Caco-2 (cell line): ENCODE results near the gene DVL1. TPM values are rescaled to one million over a fixed set of nuclear protein-coding genes. Genes with fewer than 3 reads are reported as not detected.

Source experiments
- BruUV-seq: library from RNA; stranded (reverse); fragments of 400-500 nt; replicated peaks from 2 replicates; lab custom pipeline; 2021; lab: Mats Ljungman, UMichigan
- CTCF ChIA-PET: fragments of 300-600 bp; sonication (Branson Sonifier 250); formaldehyde crosslinking; loops from one replicate; lab custom pipeline; 2022; ENCODE audit warnings: antibody characterized with exemption; lab: Charles Lee
- POLR2A ChIA-PET: fragments of 300-600 bp; sonication (Branson Sonifier 250); formaldehyde crosslinking; loops from one replicate; lab custom pipeline; 2022; ENCODE audit warnings: antibody characterized with exemption; lab: Charles Lee
- DNase-seq, 2 experiments: peaks; one replicate each; pipeline versions ENCODE4 v3.0.0 to v3.0.0-alpha.2; 2020 to 2022
- H3K27me3 ChIP-seq: replicated peaks from 2 replicates; pipeline ENCODE4 v1.6.0; 2011; ENCODE audit warnings: low read length; ENCODE audit not compliant: control insufficient read depth, insufficient read depth
- H3K36me3 ChIP-seq: 2 replicates; pipeline ENCODE4 v1.5.1; 2011; ENCODE audit warnings: low read length; ENCODE audit not compliant: control insufficient read depth, insufficient read depth
- H3K4me1 ChIP-seq: fragments of 250-450 bp; sonication (Bioruptor Pico); 2 replicates; pipeline ENCODE4 v1.5.1; 2020; ENCODE audit warnings: mild to moderate bottlenecking
- H3K4me3 ChIP-seq: 2 replicates; pipeline ENCODE4 v1.5.1; 2011; ENCODE audit warnings: low read depth, mild to moderate bottlenecking, control low read depth, low read length
- H3K9me3 ChIP-seq: fragments of 250-450 bp; sonication (Bioruptor Pico); 2 replicates; pipeline ENCODE4 v1.5.1; 2020; ENCODE audit warnings: mild to moderate bottlenecking, moderate library complexity
- H3K27ac Mint-ChIP-seq: one replicate; pipeline ENCODE4 v1.8.0; 2022; ENCODE audit warnings: mixed read lengths; ENCODE audit not compliant: unreplicated experiment
- H3K27me3 Mint-ChIP-seq: one replicate; pipeline ENCODE4 v1.8.0; 2022; ENCODE audit warnings: mixed read lengths; ENCODE audit not compliant: insufficient read depth, unreplicated experiment
- H3K36me3 Mint-ChIP-seq: one replicate; pipeline ENCODE4 v1.8.0; 2022; ENCODE audit warnings: mild to moderate bottlenecking, mixed read lengths; ENCODE audit not compliant: insufficient read depth, unreplicated experiment
- H3K4me1 Mint-ChIP-seq: one replicate; pipeline ENCODE4 v1.8.0; 2022; ENCODE audit warnings: low read depth, mixed read lengths; ENCODE audit not compliant: unreplicated experiment
- H3K4me3 Mint-ChIP-seq: one replicate; pipeline ENCODE4 v1.8.0; 2022; ENCODE audit warnings: mild to moderate bottlenecking, moderate library complexity, mixed read lengths; ENCODE audit not compliant: unreplicated experiment
- H3K9me3 Mint-ChIP-seq: one replicate; pipeline ENCODE4 v1.8.0; 2022; ENCODE audit warnings: mixed read lengths; ENCODE audit not compliant: unreplicated experiment
- intact Hi-C: fragments of 100-400 bp; cut with micrococcal nuclease; formaldehyde crosslinking; loops from one replicate; pipeline ENCODE4 v1.10.0; 2022; ENCODE audit not compliant: unreplicated experiment
- total RNA-seq: library from RNA; stranded (reverse); gene quantifications from 2 replicates; pipeline ENCODE4 v1.2.3, GENCODE V29; 2022
- TF ChIP-seq, protein P1 (sequence below), 2 experiments: fragments of 200-600 bp in 1 of 2; IDR thresholded peaks; 1 replicate in 1 of 2; 2 replicates in 1 of 2; pipeline versions ENCODE4 v1.5.1 to v1.8.0; 2011 to 2022; ENCODE audit warnings: antibody characterized with exemption in 1 of 2, control low read depth in 1 of 2, inconsistent platforms in 1 of 2, low read depth in 1 of 2, low read length in 1 of 2, mild to moderate bottlenecking in 1 of 2, moderate library complexity in 1 of 2; ENCODE audit not compliant: insufficient read depth in 1 of 2, severe bottlenecking in 1 of 2, unreplicated experiment in 1 of 2

The DVL1 gene
- total RNA-seq, 1 experiment from 2014 or later = 40.6 TPM

DNA sequence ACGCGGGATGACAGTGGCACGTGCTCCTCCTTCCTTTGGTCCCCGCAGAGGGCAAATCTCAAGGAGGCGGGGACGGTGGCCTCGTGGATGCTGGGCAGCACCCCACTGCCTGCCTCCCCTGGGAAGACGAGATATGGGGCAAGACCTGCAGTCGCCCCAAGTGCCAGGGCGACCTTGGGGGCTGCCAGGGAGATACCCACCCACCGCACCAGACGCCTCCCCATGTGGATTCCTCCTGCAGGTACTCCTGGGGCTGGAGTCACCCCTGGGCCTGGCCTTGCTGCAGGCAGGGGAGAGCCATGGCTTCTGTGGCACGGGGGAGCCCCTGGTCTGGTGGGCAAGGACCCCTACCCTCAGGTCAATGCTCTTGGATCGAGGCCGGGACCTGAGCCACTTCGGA, 31.6 kb upstream of the DVL1 start:
- H3K27me3 ChIP-seq = no peaks in the 10 kb centered on the region
- DNase-seq = no peak
- Mint-ChIP-seq H3K4me3 (no peak overlapping the region), H3K36me3 (peaks cover 15% of the 10 kb centered on the region), H3K27ac (no peak overlapping the region), H3K27me3 (no peaks in the 10 kb centered on the region), H3K9me3 (peaks cover 8% of the 10 kb centered on the region), H3K4me1 (no peaks in the 10 kb centered on the region)
- H3K36me3 ChIP-seq = peaks cover 2% of the 10 kb centered on the region; the same call in 1 of the 2 replicates
- no TSS peak for BruUV-seq
- ChIA-PET CTCF (no interaction called here), POLR2A (no interaction called here)
- TF ChIP-seq, protein P1, sequence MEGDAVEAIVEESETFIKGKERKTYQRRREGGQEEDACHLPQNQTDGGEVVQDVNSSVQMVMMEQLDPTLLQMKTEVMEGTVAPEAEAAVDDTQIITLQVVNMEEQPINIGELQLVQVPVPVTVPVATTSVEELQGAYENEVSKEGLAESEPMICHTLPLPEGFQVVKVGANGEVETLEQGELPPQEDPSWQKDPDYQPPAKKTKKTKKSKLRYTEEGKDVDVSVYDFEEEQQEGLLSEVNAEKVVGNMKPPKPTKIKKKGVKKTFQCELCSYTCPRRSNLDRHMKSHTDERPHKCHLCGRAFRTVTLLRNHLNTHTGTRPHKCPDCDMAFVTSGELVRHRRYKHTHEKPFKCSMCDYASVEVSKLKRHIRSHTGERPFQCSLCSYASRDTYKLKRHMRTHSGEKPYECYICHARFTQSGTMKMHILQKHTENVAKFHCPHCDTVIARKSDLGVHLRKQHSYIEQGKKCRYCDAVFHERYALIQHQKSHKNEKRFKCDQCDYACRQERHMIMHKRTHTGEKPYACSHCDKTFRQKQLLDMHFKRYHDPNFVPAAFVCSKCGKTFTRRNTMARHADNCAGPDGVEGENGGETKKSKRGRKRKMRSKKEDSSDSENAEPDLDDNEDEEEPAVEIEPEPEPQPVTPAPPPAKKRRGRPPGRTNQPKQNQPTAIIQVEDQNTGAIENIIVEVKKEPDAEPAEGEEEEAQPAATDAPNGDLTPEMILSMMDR (IDR thresholded peaks at IDR 0.05; ENCODE audit: insufficient read depth in 1 of 2, low read depth in 1 of 2, low read length in 1 of 2, severe bottlenecking in 1 of 2, unreplicated experiment in 1 of 2) = no peak
- H3K4me3 ChIP-seq = no peak overlapping the region
- intact Hi-C loops = no loop called here
- no peaks in the 10 kb centered on the region for H3K9me3 ChIP-seq
- no peaks in the 10 kb centered on the region for H3K4me1 ChIP-seq

DNA sequence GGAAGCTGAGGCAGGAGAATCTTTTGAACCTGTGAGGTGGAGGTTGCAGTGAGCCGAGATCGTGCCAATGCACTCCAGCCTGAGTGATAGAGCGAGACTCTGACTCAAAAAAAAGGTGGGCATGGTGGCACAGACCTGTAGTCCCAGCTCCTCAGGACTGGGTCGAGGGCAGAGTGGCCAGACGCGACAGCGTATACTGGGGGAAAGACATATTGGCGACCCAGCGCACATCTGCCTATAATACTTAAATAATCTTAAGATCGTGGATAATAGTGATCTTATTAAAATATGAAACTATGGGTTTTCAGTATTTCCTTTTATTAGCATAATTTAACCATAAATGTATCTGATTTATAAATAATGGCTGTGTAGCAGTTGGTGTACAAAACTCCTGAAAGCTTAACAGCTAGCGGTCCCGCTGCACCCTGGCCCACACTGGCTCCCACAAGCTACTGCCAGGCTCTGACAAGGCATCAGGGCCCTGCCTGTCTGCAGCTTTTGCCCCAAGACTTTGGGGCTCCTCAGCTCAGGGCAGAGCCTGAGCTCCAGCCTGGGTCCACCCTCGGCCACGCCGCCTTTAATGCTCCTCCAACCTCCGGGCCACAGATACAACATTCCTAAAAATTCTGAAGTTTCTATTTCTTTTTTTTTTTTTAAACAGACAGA, 28.5 kb upstream of the DVL1 start:
- intact Hi-C loops = no loop called here
- no peaks in the 10 kb centered on the region for H3K27me3 Mint-ChIP-seq
- Histone ChIP-seq H3K9me3 (no peaks in the 10 kb centered on the region), H3K36me3 (no peaks in the 10 kb centered on the region), H3K4me1 (peaks cover 6% of the 10 kb centered on the region), H3K4me3 (no peak overlapping the region), H3K27me3 (no peaks in the 10 kb centered on the region)
- no peak for DNase-seq
- peaks cover 10% of the 10 kb centered on the region for H3K36me3 Mint-ChIP-seq
- BruUV-seq = no TSS peak
- TF ChIP-seq, protein P1 (IDR thresholded peaks at IDR 0.05; ENCODE audit: insufficient read depth in 1 of 2, low read depth in 1 of 2, low read length in 1 of 2, severe bottlenecking in 1 of 2, unreplicated experiment in 1 of 2) = no peak
- no peak overlapping the region for H3K27ac Mint-ChIP-seq
- peaks cover 5% of the 10 kb centered on the region for H3K9me3 Mint-ChIP-seq
- POLR2A ChIA-PET = no interaction called here
- CTCF ChIA-PET = no interaction called here
- no peaks in the 10 kb centered on the region for H3K4me1 Mint-ChIP-seq
- no peak overlapping the region for H3K4me3 Mint-ChIP-seq

DNA sequence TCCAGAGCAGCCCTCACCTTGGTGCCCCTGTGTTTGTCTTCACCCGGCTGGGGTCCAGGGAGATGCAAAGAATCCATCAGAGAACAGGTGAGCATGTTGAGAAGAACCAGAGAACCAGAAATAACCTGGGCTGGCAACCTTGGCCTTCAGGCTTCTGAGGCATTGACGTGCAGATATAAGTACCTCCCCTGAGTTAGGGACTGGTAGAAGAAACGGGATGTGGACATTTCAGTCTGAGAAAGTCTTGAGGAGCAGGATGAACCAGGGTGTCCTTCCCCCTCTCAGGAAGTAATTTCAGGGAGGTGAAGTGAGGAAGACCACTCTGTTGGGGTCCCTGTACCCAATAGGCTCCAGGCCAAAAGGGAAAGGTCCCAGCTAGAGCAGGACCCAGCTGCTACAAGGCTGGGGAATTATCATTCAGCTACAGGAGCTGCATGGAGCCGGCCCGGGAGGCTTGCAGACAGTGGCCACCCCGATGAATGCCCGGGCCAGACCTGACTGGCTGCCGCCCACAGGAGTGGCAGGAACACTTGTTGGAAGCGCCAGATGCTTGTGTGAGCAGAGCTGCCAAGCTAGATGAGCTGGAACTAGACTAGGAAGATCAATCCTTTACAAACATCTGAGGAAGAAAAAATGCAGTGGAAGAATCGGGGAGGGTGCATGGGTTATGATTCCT, 27.5 kb upstream of the DVL1 start:
- no peaks in the 10 kb centered on the region for H3K27me3 Mint-ChIP-seq
- POLR2A ChIA-PET = no interaction called here
- H3K4me1 Mint-ChIP-seq = no peaks in the 10 kb centered on the region
- intact Hi-C loops = no loop called here
- H3K36me3 Mint-ChIP-seq = peaks cover 10% of the 10 kb centered on the region
- DNase-seq = no peak
- no peaks in the 10 kb centered on the region for H3K9me3 Mint-ChIP-seq
- Histone ChIP-seq H3K4me1 (peaks cover 6% of the 10 kb centered on the region), H3K27me3 (no peaks in the 10 kb centered on the region), H3K9me3 (no peaks in the 10 kb centered on the region), H3K4me3 (no peak overlapping the region), H3K36me3 (no peaks in the 10 kb centered on the region)
- TF ChIP-seq, protein P1 (IDR thresholded peaks at IDR 0.05; ENCODE audit: insufficient read depth in 1 of 2, low read depth in 1 of 2, low read length in 1 of 2, severe bottlenecking in 1 of 2, unreplicated experiment in 1 of 2) = no peak
- BruUV-seq = no TSS peak
- peak overlapping the region; percentile 93 for H3K27ac Mint-ChIP-seq
- H3K4me3 Mint-ChIP-seq = peak overlapping the region; percentile 85
- CTCF ChIA-PET = interaction anchor here (1.3 kb wide), 1 partner anchor 28 kb away, joined by 4 read pairs; no protein-coding TSS in a partner anchor
